B cell (primary cell): ENCODE data around the gene PRAMEF9. TPM values are rescaled to one million over a fixed set of nuclear protein-coding genes. Genes with fewer than 3 reads are reported as not detected.
"Not testable (repeated sequence)": the region's sequence is repeated elsewhere in the genome, so short reads cannot be mapped to it uniquely, and the experiment has no call there.

Experiments used
- ATAC-seq: fragments of 200-7000 bp; cut with Tn5 transposase; one replicate; pipeline ENCODE4 v1.10.0; 2021; ENCODE audit warnings: low read depth, mild to moderate bottlenecking, moderate number of reproducible peaks, moderate library complexity
- CTCF ChIA-PET: fragments of 350-600 bp; sonication (Branson Sonifier 250); formaldehyde crosslinking; loops from one replicate; lab custom pipeline; 2021; ENCODE audit warnings: antibody characterized with exemption, inconsistent platforms; lab: Charles Lee
- POLR2A ChIA-PET: fragments of 350-600 bp; sonication (Branson Sonifier 250); formaldehyde crosslinking; loops from one replicate; lab custom pipeline; 2021; ENCODE audit warnings: antibody characterized with exemption; lab: Charles Lee
- DNase-seq: peaks from one replicate; pipeline ENCODE4 v3.0.0; 2013
- H2AFZ ChIP-seq: 2 replicates; pipeline ENCODE4 v1.6.1; 2012; ENCODE audit warnings: mild to moderate bottlenecking, low read depth, low read length; ENCODE audit not compliant: insufficient read depth, poor library complexity, severe bottlenecking
- H3K27ac ChIP-seq, 2 donors: 1 replicate in 1 of 2; 2 replicates in 1 of 2; pipeline ENCODE4 v1.5.1; 2012 to 2013; ENCODE audit warnings: low read length in 2 of 2, mild to moderate bottlenecking in 2 of 2, moderate library complexity in 1 of 2
- H3K27me3 ChIP-seq, 4 experiments: fragments of 200-600 bp in 1 of 4; sonication (generic) in 1 of 4; replicated peaks in 1 of 4; 1 replicate in 2 of 4; 2 replicates in 2 of 4; pipeline versions ENCODE4 v1.6.1 to v1.7.0; 2013 to 2016; ENCODE audit warnings: low read length in 3 of 4, mild to moderate bottlenecking in 2 of 4, mixed read lengths in 1 of 4, moderate library complexity in 1 of 4; ENCODE audit not compliant: insufficient read depth in 4 of 4, control insufficient read depth in 3 of 4; ENCODE audit errors: control extremely low read depth in 1 of 4
- H3K36me3 ChIP-seq, 2 experiments: replicated peaks in 1 of 2; 1 replicate in 1 of 2; 2 replicates in 1 of 2; pipeline versions ENCODE4 v1.6.1 to v1.7.1; 2013; ENCODE audit warnings: low read length in 1 of 2; ENCODE audit not compliant: insufficient read depth in 2 of 2, control insufficient read depth in 1 of 2; ENCODE audit errors: control extremely low read depth in 1 of 2, extremely low read depth in 1 of 2
- H3K4me1 ChIP-seq, 2 donors: fragments of 200-600 bp in 1 of 2; sonication (generic) in 1 of 2; 1 replicate in 1 of 2; 2 replicates in 1 of 2; pipeline versions ENCODE4 v1.5.1 to v1.6.1; 2013 to 2017; ENCODE audit warnings: low read length in 2 of 2; ENCODE audit not compliant: control insufficient read depth in 2 of 2, insufficient read depth in 2 of 2
- H3K4me2 ChIP-seq: replicated peaks from 2 replicates; pipeline ENCODE3; 2012; ENCODE audit warnings: mild to moderate bottlenecking, low read depth, low read length; ENCODE audit not compliant: poor library complexity, severe bottlenecking
- H3K4me3 ChIP-seq, 5 experiments: fragments of 200-600 bp in 1 of 5; sonication (generic) in 1 of 5; 1 replicate in 3 of 5; 2 replicates in 2 of 5; pipeline versions ENCODE4 v1.5.1 to v1.7.0; 2011 to 2016; ENCODE audit warnings: low read length in 4 of 5, mild to moderate bottlenecking in 4 of 5, low read depth in 2 of 5, control low read depth in 1 of 5, moderate library complexity in 1 of 5; ENCODE audit not compliant: insufficient read depth in 1 of 5; ENCODE audit errors: control extremely low read depth in 1 of 5, extremely low read depth in 1 of 5
- H3K79me2 ChIP-seq: fragments of 200-600 bp; sonication (generic); one replicate; pipeline ENCODE4 v1.6.0; 2016; ENCODE audit warnings: low read length; ENCODE audit not compliant: control insufficient read depth, insufficient read depth
- H3K9ac ChIP-seq: fragments of 200-600 bp; sonication (generic); 2 replicates; pipeline ENCODE4 v1.6.1; 2017; ENCODE audit warnings: mild to moderate bottlenecking, low read length, moderate library complexity
- H3K9me3 ChIP-seq, 3 donors: one replicate each; pipeline versions ENCODE4 v1.6.1 to v1.7.1; 2013; ENCODE audit warnings: low read length in 2 of 3; ENCODE audit not compliant: control insufficient read depth in 2 of 3, insufficient read depth in 1 of 3; ENCODE audit errors: control extremely low read depth in 1 of 3
- H4K20me1 ChIP-seq: 2 replicates; pipeline ENCODE4 v1.6.0; 2012; ENCODE audit warnings: mild to moderate bottlenecking, low read length; ENCODE audit not compliant: insufficient read depth, control insufficient read depth, poor library complexity, severe bottlenecking
- H3K27ac Mint-ChIP-seq: one replicate; pipeline ENCODE4 v1.8.0; 2021; ENCODE audit warnings: mixed read lengths
- H3K27me3 Mint-ChIP-seq: one replicate; pipeline ENCODE4 v1.8.0; 2021; ENCODE audit warnings: mixed read lengths
- H3K4me1 Mint-ChIP-seq: one replicate; pipeline ENCODE4 v1.8.0; 2021; ENCODE audit warnings: mixed read lengths
- H3K4me3 Mint-ChIP-seq: one replicate; pipeline ENCODE4 v1.8.0; 2021; ENCODE audit warnings: mixed read lengths
- H3K9me3 Mint-ChIP-seq: one replicate; pipeline ENCODE4 v1.8.0; 2022; ENCODE audit warnings: mixed read lengths; ENCODE audit not compliant: insufficient read depth
- EZH2 ChIP-seq: IDR thresholded peaks from 2 replicates; pipeline ENCODE4 v1.6.1; 2012; ENCODE audit warnings: borderline replicate concordance, low read depth, mild to moderate bottlenecking, moderate library complexity, low read length; ENCODE audit not compliant: insufficient read depth, poor library complexity, severe bottlenecking
- WGBS: methylation state at CpG from one replicate; pipeline ENCODE4 v1.1.5; 2013; ENCODE audit warnings: missing lambda C conversion rate; ENCODE audit not compliant: insufficient coverage; 5-methylcytosine and 5-hydroxymethylcytosine counted together
- intact Hi-C: fragments of 100-400 bp; cut with micrococcal nuclease; formaldehyde crosslinking; loops from one replicate; pipeline ENCODE4 v1.10.0; 2022
- polyA plus RNA-seq: library from polyadenylated mRNA; depleted of rRNA; stranded (reverse); fragments of >200 nt; gene quantifications from 2 replicates; pipeline ENCODE4 v1.2.3, GENCODE V29; 2012
- total RNA-seq, 2 donors: library from RNA; stranded (reverse); fragments of 120-200 nt in 1 of 2; gene quantifications; 1 replicate in 1 of 2; 2 replicates in 1 of 2; pipeline versions ENCODE4 v1.2.3 to v1.2.4, GENCODE V29; 2013 to 2022
- TF ChIP-seq, protein P1 (sequence below): fragments of 200-600 bp; IDR thresholded peaks from one replicate; pipeline ENCODE4 v1.8.0; 2022; ENCODE audit warnings: antibody characterized with exemption, mild to moderate bottlenecking

Gene PRAMEF9
- total and polyA plus RNA-seq, 2 donors (not counting 1 experiment from before 2014, with no cell fraction given), result not detected

DNA sequence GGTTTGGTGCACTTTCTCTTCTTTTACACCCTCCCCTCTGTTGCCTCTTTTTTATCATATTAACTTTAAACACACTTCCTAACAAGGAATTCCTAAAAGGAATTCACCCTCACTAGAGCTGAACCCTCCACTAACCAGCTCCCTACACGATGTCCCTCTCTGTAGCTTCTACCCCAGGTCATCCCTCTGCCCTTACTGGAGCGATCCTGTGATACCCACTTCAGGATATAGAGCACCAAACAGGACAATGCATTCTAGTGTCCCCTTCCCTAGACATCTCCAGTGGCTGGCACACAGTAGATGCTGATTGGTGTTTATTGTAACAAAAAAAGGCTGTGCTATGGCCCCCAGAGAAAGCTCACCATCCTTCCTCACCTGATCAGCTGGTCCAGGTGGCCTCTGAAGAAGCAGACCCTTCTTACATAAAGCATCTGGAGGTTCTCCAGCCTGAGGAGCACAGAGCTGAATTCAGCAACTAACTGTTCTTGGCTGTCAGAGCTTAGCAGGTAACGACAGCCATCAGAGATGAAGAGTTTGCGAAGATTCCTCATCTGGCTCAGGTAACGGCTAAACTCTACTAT, 52.9 kb downstream of the PRAMEF9 start:
- H3K36me3 ChIP-seq, result no peaks in the 10 kb centered on the region
- no peak overlapping the region for H3K4me2 ChIP-seq
- 82% methylated on average over 4 of the region's 5 CpGs for WGBS
- H3K9me3 Mint-ChIP-seq, result no peaks in the 10 kb centered on the region
- H3K4me3 ChIP-seq, result no peak overlapping the region
- H3K4me1 Mint-ChIP-seq, result no peaks in the 10 kb centered on the region
- peaks cover 4% of the 10 kb centered on the region for H3K27me3 Mint-ChIP-seq
- DNase-seq (no peak), ATAC-seq (no peak)
- H2AFZ ChIP-seq, result no peak overlapping the region
- no peaks in the 10 kb centered on the region for H3K9me3 ChIP-seq
- H4K20me1 ChIP-seq, result no peaks in the 10 kb centered on the region
- H3K27me3 ChIP-seq, result no peaks in the 10 kb centered on the region
- H3K79me2 ChIP-seq, result no peaks in the 10 kb centered on the region
- intact Hi-C loops, result no loop called here
- no peak overlapping the region for H3K27ac Mint-ChIP-seq
- no peak for TF ChIP-seq EZH2
- TF ChIP-seq, protein P1, sequence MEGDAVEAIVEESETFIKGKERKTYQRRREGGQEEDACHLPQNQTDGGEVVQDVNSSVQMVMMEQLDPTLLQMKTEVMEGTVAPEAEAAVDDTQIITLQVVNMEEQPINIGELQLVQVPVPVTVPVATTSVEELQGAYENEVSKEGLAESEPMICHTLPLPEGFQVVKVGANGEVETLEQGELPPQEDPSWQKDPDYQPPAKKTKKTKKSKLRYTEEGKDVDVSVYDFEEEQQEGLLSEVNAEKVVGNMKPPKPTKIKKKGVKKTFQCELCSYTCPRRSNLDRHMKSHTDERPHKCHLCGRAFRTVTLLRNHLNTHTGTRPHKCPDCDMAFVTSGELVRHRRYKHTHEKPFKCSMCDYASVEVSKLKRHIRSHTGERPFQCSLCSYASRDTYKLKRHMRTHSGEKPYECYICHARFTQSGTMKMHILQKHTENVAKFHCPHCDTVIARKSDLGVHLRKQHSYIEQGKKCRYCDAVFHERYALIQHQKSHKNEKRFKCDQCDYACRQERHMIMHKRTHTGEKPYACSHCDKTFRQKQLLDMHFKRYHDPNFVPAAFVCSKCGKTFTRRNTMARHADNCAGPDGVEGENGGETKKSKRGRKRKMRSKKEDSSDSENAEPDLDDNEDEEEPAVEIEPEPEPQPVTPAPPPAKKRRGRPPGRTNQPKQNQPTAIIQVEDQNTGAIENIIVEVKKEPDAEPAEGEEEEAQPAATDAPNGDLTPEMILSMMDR, result no peak
- no peak overlapping the region for H3K9ac ChIP-seq
- POLR2A ChIA-PET, result no interaction called here
- H3K4me3 Mint-ChIP-seq, result no peak overlapping the region
- CTCF ChIA-PET, result no interaction called here
- no peaks in the 10 kb centered on the region for H3K4me1 ChIP-seq
- no peak overlapping the region for H3K27ac ChIP-seq

DNA sequence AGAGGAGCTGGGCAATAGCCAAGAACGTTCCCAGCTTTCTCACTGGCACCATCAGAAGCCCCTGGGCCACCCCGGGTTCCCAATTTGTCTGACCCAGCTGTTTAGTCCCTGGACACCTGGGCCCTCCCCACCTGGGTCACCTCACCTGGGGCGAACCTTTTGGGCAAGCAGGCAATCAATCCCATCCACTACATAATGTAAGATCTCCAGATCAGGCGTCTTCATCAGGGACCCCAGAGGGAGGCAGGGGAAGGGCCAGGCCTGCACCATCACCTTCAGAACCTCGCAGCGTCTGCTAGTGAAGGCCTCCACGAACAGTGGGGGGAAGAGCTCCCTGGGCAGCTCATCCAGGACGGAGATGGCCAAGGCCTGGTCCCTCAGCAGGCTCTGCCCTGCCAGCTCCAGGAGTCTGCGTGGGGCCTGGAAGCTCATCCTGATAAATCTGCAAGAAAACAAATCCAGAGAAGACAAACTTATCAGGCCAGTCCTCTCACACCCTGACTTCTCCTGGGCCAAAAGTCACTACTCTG, 54.1 kb downstream of the PRAMEF9 start, which contains the start of gene PRAMEF18:
TSS of gene PRAMEF18 (minus strand) at position 480 of the 530 bp plus-strand sequence. CDS start at position 432, 48 bp downstream.
- DNase-seq, H3K4me3 ChIP-seq, H3K27ac Mint-ChIP-seq, H4K20me1 ChIP-seq, H3K79me2 ChIP-seq, CTCF ChIA-PET, H3K4me2 ChIP-seq, H3K9me3 Mint-ChIP-seq, H3K4me1 Mint-ChIP-seq, intact Hi-C loops, POLR2A ChIA-PET, H3K9me3 ChIP-seq, H2AFZ ChIP-seq, H3K4me3 Mint-ChIP-seq, H3K4me1 ChIP-seq, H3K27me3 Mint-ChIP-seq, H3K9ac ChIP-seq, H3K27me3 ChIP-seq, H3K27ac ChIP-seq, H3K36me3 ChIP-seq, ATAC-seq: not testable (repeated sequence)
- WGBS, result 76% methylated on average over 5 of the region's 9 CpGs

DNA sequence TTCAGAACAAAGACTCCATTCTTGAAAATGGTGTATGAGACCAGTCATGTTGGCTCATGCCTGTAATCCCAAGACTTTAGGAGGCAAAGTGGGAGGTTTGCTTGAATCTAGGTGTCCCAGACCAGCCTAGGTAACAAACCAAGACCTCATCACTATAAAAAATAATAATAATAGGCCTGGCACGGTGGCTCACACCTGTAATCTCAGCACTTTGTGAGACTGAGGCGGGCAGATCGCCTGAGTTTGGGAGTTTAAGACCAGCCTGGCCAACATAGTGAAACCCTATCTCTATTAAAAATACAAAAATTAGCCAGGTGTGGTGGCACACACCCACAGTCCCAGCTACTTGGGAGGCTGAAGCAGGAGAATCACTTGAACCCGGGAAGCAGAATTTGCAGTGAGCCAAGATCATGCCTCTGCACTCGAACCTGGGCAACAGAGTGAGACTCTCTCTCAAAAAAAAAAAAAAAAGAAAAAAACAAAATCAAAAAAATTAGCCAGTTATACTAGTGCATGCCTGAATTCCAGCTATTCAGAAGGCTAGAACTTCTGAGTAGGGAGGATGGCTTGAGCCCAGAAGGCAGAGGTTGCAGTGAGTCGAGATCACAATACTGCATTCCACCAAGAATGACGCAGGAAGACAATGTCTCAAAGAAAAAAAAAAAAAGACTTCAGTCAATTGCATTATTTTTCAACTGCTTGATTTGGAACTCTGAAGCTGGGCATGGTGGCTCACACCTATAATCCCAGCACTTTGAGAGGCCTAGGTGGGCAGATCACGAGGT, 55.8 kb downstream of the PRAMEF9 start:
- CTCF ChIA-PET, result interaction anchor here (0.6 to 0.7 kb wide), 2 partner anchors 9 to 14 kb away, joined by 3 to 4 read pairs; no protein-coding TSS in a partner anchor
- POLR2A ChIA-PET, result not testable (repeated sequence)

More for the DNA sequence above, 55.8 kb downstream of the PRAMEF9 start:
- H3K4me3 Mint-ChIP-seq, H3K9me3 ChIP-seq, H3K4me1 ChIP-seq, H3K9ac ChIP-seq, H3K4me2 ChIP-seq, H3K9me3 Mint-ChIP-seq, H4K20me1 ChIP-seq, H3K27ac Mint-ChIP-seq, H3K4me3 ChIP-seq, ATAC-seq, H3K79me2 ChIP-seq, DNase-seq, H2AFZ ChIP-seq, H3K36me3 ChIP-seq, H3K27me3 ChIP-seq, H3K27ac ChIP-seq, H3K4me1 Mint-ChIP-seq, intact Hi-C loops, H3K27me3 Mint-ChIP-seq: not testable (repeated sequence)
- 92% methylated on average over 6 of the region's 8 CpGs for WGBS
